Gastroesophageal sphincter (tissue), 3 donors: ENCODE results near the gene SUPT4H1.

ENCODE experiments used
- CTCF ChIP-seq, 4 experiments: fragments of 200-600 bp in 2 of 4; fragments of 450-650 bp in 2 of 4; sonication (generic) in 1 of 4; IDR thresholded peaks; one replicate each; pipeline ENCODE4 v1.5.1; 2017 to 2019; ENCODE audit warnings: antibody characterized with exemption in 4 of 4, mild to moderate bottlenecking in 2 of 4, moderate library complexity in 2 of 4
- EP300 ChIP-seq: sonication (generic); formaldehyde crosslinking; IDR thresholded peaks from one replicate; pipeline ENCODE4 v1.6.1; 2017; ENCODE audit warnings: antibody characterized with exemption, mild to moderate bottlenecking
- POLR2A ChIP-seq, 2 donors: fragments of 450-650 bp; IDR thresholded peaks; one replicate each; pipeline ENCODE4 v1.6.1; 2017; ENCODE audit warnings: antibody characterized with exemption in 2 of 2, mild to moderate bottlenecking in 2 of 2, moderate library complexity in 1 of 2
- POLR2AphosphoS5 ChIP-seq: sonication (generic); formaldehyde crosslinking; IDR thresholded peaks from one replicate; pipeline ENCODE4 v1.6.1; 2017; ENCODE audit warnings: antibody characterized with exemption

- no peak for TF ChIP-seq CTCF (IDR thresholded peaks at IDR 0.05)
- TF ChIP-seq POLR2AphosphoS5 = no peak
- TF ChIP-seq POLR2A (IDR thresholded peaks at IDR 0.05) = no peak
- TF ChIP-seq EP300 = no peak
Observed at GRCh38 chr17:58338841-58339754, 12.9 kb downstream of the SUPT4H1 start.
